GM13977 (cell line): Measurements from ENCODE around the gene CAMK2G.
A peak's percentile ranks its signal among the peaks of the same experiment; 100 is the strongest.

ENCODE experiments used
- DNase-seq: peaks from one replicate; pipeline ENCODE4 v3.0.0; 2012; ENCODE audit warnings: low spot score
- in situ Hi-C: fragments of 300-500 bp; cut with MboI; formaldehyde crosslinking; loops from one replicate; pipeline ENCODE4 v1.12.0; 2022; ENCODE audit warnings: low sequenced_read_pairs, low pct_unique_long_range_greater_than_20kb, mixed read lengths, inconsistent platforms; ENCODE audit not compliant: unreplicated experiment
- TF ChIP-seq, protein P1 (sequence below): IDR thresholded peaks from 2 replicates; pipeline ENCODE4 v1.5.1; 2012; ENCODE audit warnings: mild to moderate bottlenecking, control low read depth; ENCODE audit not compliant: insufficient read depth; ENCODE audit errors: extremely low read depth, missing control alignments

CAMK2G gene

DNA sequence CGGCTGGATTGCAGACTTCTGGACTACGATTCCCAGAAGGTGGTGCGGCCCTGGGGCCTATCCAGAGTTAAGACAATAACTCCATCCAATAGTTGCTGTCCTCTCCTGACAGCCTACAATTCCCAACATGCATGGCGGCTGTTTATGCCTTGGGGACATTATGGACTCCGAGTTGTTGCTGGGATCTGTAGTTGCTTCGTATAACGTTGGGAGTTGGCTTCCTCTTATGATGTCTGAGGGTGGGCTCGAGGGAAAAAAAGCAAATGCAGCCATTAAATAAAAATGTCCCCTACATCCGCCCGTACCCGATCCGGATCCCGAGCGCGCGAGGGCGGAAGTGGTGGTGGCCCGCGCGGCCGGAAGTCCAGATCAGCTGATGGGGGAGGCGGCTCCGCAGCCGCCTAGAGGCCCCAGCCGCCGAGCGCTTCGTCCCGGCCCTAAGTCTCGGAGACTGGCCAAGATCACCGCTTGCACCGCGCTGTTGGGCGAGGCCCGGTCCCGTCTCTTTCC is 89.1 kb downstream of the CAMK2G start, which contains the start of gene ZSWIM8:
TSS of gene ZSWIM8 (plus strand) at position 396 of the 510 bp plus-strand sequence. CDS start 273 bp downstream, outside the sequence.
- DNase-seq = peak; percentile 94
- in situ Hi-C loops = no loop called here
- TF ChIP-seq, protein P1, sequence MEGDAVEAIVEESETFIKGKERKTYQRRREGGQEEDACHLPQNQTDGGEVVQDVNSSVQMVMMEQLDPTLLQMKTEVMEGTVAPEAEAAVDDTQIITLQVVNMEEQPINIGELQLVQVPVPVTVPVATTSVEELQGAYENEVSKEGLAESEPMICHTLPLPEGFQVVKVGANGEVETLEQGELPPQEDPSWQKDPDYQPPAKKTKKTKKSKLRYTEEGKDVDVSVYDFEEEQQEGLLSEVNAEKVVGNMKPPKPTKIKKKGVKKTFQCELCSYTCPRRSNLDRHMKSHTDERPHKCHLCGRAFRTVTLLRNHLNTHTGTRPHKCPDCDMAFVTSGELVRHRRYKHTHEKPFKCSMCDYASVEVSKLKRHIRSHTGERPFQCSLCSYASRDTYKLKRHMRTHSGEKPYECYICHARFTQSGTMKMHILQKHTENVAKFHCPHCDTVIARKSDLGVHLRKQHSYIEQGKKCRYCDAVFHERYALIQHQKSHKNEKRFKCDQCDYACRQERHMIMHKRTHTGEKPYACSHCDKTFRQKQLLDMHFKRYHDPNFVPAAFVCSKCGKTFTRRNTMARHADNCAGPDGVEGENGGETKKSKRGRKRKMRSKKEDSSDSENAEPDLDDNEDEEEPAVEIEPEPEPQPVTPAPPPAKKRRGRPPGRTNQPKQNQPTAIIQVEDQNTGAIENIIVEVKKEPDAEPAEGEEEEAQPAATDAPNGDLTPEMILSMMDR = no peak

DNA sequence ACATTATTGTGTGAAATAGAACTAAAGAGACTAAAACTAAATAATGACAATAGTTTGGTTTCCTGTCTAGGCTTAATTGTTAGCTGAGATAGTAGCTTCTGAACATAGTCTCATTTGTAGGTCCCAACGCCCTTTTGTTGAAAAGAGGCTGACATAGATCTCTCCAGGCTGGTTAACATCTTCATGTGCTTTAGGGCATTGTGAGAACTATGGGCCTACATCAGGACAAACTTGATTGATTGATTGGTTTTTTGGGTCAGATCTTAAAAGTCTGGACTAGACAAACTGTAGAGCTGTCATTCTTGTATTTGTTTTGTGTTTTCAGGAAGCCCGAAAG is 91.6 kb downstream of the CAMK2G start:
- in situ Hi-C loops = no loop called here
- peak; percentile 18 for DNase-seq
- TF ChIP-seq, protein P1 = no peak

DNA sequence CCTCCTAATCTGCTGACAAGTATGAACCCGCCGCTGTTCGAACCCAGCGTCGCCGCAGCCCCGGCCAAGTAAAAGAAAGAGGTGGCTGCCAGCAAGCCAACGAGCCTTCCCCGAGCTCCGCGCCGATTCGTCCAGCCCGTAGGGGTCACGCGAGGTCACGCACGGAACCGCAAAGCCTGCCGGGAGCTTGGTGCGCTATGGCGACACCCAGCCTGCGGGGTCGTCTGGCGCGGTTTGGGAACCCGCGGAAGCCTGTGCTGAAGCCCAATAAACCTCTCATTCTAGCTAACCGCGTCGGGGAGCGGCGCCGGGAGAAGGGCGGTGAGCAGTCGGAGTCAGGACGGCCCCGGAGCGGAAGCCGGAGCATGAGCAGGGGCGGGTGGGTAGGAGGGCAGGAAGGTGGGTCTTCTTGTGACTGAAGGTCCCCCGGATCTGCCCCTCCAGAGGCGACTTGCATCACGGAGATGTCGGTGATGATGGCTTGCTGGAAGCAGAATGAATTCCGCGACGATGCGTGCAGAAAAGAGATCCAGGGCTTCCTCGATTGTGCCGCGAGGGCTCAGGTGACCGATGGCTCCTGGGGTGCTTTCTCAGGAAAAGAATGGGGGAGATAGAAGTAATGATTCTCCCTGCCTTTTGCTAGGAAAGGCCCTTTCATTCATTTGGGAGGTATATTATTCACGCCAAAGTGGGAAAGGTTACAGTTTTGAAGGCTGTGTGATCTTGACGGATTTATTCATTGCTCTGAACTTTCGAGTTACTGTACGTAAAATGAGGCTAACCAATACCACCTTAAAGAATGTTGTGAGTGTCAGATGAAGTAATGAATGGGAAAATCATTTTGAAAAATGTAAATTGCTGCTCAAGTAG is 92.2 kb downstream of the CAMK2G start, which contains the start of gene CHCHD1:
TSS of gene CHCHD1 (plus strand) at position 170 of the 870 bp plus-strand sequence. CDS start at position 198, 28 bp downstream.
- in situ Hi-C loops = no loop called here
- TF ChIP-seq, protein P1 = no peak
- peak; percentile 90 for DNase-seq

DNA sequence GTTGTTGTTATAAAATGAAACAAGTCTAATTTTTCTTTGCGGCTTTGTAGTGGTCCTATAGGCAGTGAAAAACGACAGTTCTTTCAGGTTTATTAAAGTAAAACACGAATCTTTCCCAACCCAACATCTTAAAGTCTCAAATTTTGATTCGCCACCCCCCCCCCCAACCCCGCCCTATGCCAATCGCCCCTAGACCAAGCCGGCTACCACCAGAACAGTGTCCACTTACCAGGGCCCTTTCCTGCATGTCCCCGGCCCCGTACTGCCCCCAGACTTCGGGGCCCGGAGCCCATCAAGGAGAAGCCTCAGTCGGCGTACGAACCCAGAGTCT is 92.8 kb downstream of the CAMK2G start:
- in situ Hi-C loops = no loop called here
- no peak for DNase-seq
- TF ChIP-seq, protein P1 = no peak

DNA sequence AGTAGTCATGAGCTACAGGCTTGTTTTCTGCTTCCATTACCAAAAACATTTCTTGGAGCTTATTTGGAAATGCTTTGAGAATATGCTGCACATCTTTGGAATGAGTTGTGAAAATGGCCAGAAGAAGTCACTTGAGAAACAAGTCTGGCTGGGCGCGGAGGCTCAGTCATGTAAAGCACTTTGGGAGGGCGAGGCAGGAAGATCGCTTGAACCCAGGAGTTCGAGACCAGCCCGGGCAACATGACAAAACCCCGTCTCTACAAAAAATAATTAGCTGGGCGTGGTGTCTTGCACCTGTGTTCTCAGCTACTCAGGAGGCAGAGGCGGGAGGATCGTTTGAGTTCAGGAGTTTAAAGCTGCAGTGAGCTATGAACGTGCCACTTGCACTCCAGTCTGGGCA is 93.4 kb downstream of the CAMK2G start:
- in situ Hi-C loops = no loop called here
- TF ChIP-seq, protein P1 = no peak
- DNase-seq = no peak

DNA sequence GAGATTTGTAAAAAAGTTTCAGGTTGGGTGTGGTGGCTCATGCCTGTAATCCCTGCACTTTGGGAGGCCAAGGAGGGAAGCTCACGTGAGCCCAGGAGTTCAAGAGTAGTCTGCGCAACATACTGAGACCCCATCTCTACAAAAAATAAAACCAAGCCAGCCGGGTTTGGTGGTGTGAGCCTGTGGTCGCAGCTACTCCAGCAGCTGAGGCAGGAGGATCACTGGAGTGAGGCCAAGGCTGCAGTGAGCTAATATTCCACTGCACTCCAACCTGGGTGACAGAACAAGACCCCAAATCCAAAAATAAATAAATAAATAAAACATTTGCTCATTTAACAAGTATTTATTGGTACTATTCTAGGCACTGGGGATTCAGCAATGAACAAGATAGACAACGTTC is 94.1 kb downstream of the CAMK2G start:
- TF ChIP-seq, protein P1 = no peak
- in situ Hi-C loops = no loop called here
- DNase-seq = no peak
